K562 (cell line): ENCODE measurements around the gene CAPN8. TPM values are rescaled to one million over a fixed set of nuclear protein-coding genes. Genes with fewer than 3 reads are reported as not detected.

Experiments used
- ATAC-seq: fragments of 200-7000 bp; cut with Tn5 transposase; 3 replicates; pipeline ENCODE4 v1.9.1; 2020; ENCODE audit warnings: moderate library complexity
- BruUV-seq: library from RNA; stranded (reverse); fragments of 400-500 nt; replicated peaks from 2 replicates; lab custom pipeline; 2021; lab: Mats Ljungman, UMichigan
- CTCF ChIA-PET: fragments of 300-600 bp; formaldehyde crosslinking; extraction: SDS; loops from one replicate; lab custom pipeline; 2021; ENCODE audit warnings: low intra/inter-chr PET ratio; lab: Yijun Ruan, JAX
- POLR2A ChIA-PET: fragments of 300-600, 350-650 bp; sonication (Branson Sonifier 250); formaldehyde crosslinking; extraction: SDS; loops from one replicate; lab custom pipeline; 2021; ENCODE audit warnings: antibody characterized with exemption, inconsistent platforms; lab: Yijun Ruan, JAX
- DNase-seq, 4 experiments: peaks; one replicate each; pipeline versions ENCODE4 v3.0.0 to v3.0.0-alpha.2; 2011 to 2018; ENCODE audit warnings: low spot score in 3 of 4, mixed read lengths in 3 of 4; ENCODE audit errors: extremely low read depth in 1 of 4
- FAIRE-seq: peaks from 2 replicates; lab custom pipeline; 2011; peaks lifted over from hg19 to GRCh38; lab: Jason Lieb, UNC
- H2AFZ ChIP-seq: 2 replicates; pipeline ENCODE4 v1.6.0; 2011; ENCODE audit warnings: low read depth, low read length, control low read depth, inconsistent platforms
- H3K27ac ChIP-seq: fragments of 200-600 bp; 3 replicates; pipeline ENCODE4 v1.8.0; 2011; ENCODE audit warnings: low read depth, mild to moderate bottlenecking, control low read depth, inconsistent platforms, low read length, moderate library complexity, mixed read lengths; ENCODE audit errors: extremely low read depth
- H3K27me3 ChIP-seq, 2 experiments: fragments of 300-600 bp in 1 of 2; 2 replicates in 1 of 2; 3 replicates in 1 of 2; pipeline versions ENCODE4 v1.6.0 to v1.8.0; 2011; ENCODE audit warnings: inconsistent platforms in 2 of 2, low read length in 2 of 2, mild to moderate bottlenecking in 1 of 2, mixed read lengths in 1 of 2, moderate library complexity in 1 of 2; ENCODE audit not compliant: control insufficient read depth in 2 of 2, insufficient read depth in 2 of 2
- H3K36me3 ChIP-seq: fragments of 300-600 bp; 3 replicates; pipeline ENCODE4 v1.8.0; 2011; ENCODE audit warnings: mild to moderate bottlenecking, low read length, inconsistent platforms; ENCODE audit not compliant: control insufficient read depth, insufficient read depth
- H3K4me1 ChIP-seq, 2 experiments: fragments of 200-600 bp in 1 of 2; replicated peaks in 1 of 2; 2 replicates in 1 of 2; 3 replicates in 1 of 2; pipeline versions ENCODE4 v1.5.1 to v1.8.0; 2011; ENCODE audit warnings: inconsistent platforms in 2 of 2, low read length in 2 of 2, mild to moderate bottlenecking in 1 of 2, mixed read lengths in 1 of 2, moderate library complexity in 1 of 2; ENCODE audit not compliant: control insufficient read depth in 2 of 2, insufficient read depth in 2 of 2
- H3K4me2 ChIP-seq: 2 replicates; pipeline ENCODE4 v1.6.1; 2011; ENCODE audit warnings: low read length, control low read depth, inconsistent platforms, mixed read lengths; ENCODE audit not compliant: insufficient read depth
- H3K4me3 ChIP-seq: fragments of 200-600 bp; sonication (generic), shearing (Covaris generic); 2 replicates; pipeline ENCODE4 v1.5.1; 2016; ENCODE audit warnings: control low read depth, inconsistent platforms
- H3K79me2 ChIP-seq: fragments of 200-600 bp; 3 replicates; pipeline ENCODE4 v1.8.0; 2011; ENCODE audit warnings: low read length, inconsistent platforms; ENCODE audit not compliant: control insufficient read depth, insufficient read depth
- H3K9ac ChIP-seq, 2 experiments: 2 replicates each; pipeline versions ENCODE4 v1.6.0 to v1.6.1; 2011; ENCODE audit warnings: low read depth in 2 of 2, low read length in 2 of 2, control low read depth in 1 of 2, inconsistent platforms in 1 of 2, mild to moderate bottlenecking in 1 of 2, mixed read lengths in 1 of 2; ENCODE audit not compliant: insufficient read depth in 1 of 2
- H3K9me1 ChIP-seq: one replicate; pipeline ENCODE4 v1.6.0; 2011; ENCODE audit warnings: inconsistent platforms, mild to moderate bottlenecking, low read length, moderate library complexity; ENCODE audit not compliant: control insufficient read depth, insufficient read depth
- H3K9me3 ChIP-seq: replicated peaks from 2 replicates; pipeline ENCODE4 v1.5.1; 2011; ENCODE audit warnings: low read depth, low read length, inconsistent platforms; ENCODE audit not compliant: control insufficient read depth, insufficient read depth
- H4K20me1 ChIP-seq: replicated peaks from 2 replicates; pipeline ENCODE4 v1.6.1; 2011; ENCODE audit warnings: low read length, inconsistent platforms, mixed read lengths; ENCODE audit not compliant: control insufficient read depth, insufficient read depth
- FOXO4 ChIP-seq: fragments of 450-650 bp; formaldehyde crosslinking; IDR thresholded peaks from 2 replicates; pipeline ENCODE4 v1.4.0; 2020; ENCODE audit warnings: mild to moderate bottlenecking, moderate library complexity
- HBP1 ChIP-seq: fragments of 450-650 bp; formaldehyde crosslinking; IDR thresholded peaks from 2 replicates; pipeline ENCODE4 v1.4.0; 2022; ENCODE audit warnings: missing genetic modification characterization
- PCBP2 ChIP-seq: fragments of 200-400 bp; formaldehyde crosslinking; IDR thresholded peaks from 2 replicates; pipeline ENCODE4 v1.6.1; 2018; ENCODE audit warnings: low read length, low read depth, mild to moderate bottlenecking, moderate library complexity; ENCODE audit not compliant: poor library complexity, severe bottlenecking
- PTRF ChIP-seq: fragments of 450-650 bp; IDR thresholded peaks from 2 replicates; pipeline ENCODE4 v1.6.1; 2016; ENCODE audit warnings: mild to moderate bottlenecking, missing genetic modification characterization, missing compliant biosample characterization
- RUNX1 ChIP-seq: sonication (generic); IDR thresholded peaks from 2 replicates; pipeline ENCODE4 v1.6.1; 2016; ENCODE audit warnings: antibody characterized with exemption, low read depth
- SIN3A ChIP-seq, 2 experiments: fragments of 150-350 bp in 1 of 2; IDR thresholded peaks; 2 replicates each; pipeline ENCODE4 v1.6.1; 2011 to 2016; ENCODE audit warnings: borderline replicate concordance in 2 of 2, low read depth in 2 of 2, low read length in 2 of 2, mild to moderate bottlenecking in 2 of 2, moderate library complexity in 2 of 2; ENCODE audit not compliant: control insufficient read depth in 1 of 2
- TAL1 ChIP-seq: fragments of 450-650 bp; IDR thresholded peaks from 2 replicates; pipeline ENCODE4 v1.6.1; 2016; ENCODE audit warnings: mild to moderate bottlenecking
- TOE1 ChIP-seq, 2 experiments: fragments of 450-650 bp in 1 of 2; sonication (generic) in 1 of 2; formaldehyde crosslinking in 1 of 2; IDR thresholded peaks; 2 replicates each; pipeline versions ENCODE4 v1.7.1 to v1.8.0; 2016 to 2022; ENCODE audit warnings: borderline replicate concordance in 2 of 2, mild to moderate bottlenecking in 2 of 2, antibody characterized with exemption in 1 of 2, inconsistent platforms in 1 of 2, low read depth in 1 of 2, missing genetic modification reagents in 1 of 2, moderate library complexity in 1 of 2
- ZNF12 ChIP-seq: sonication (generic); formaldehyde crosslinking; IDR thresholded peaks from 2 replicates; pipeline ENCODE4 v1.4.0; 2020; ENCODE audit warnings: mild to moderate bottlenecking, missing genetic modification reagents
- ZNF143 ChIP-seq: sonication (generic); formaldehyde crosslinking; IDR thresholded peaks from 2 replicates; pipeline ENCODE4 v1.9.0; 2022; ENCODE audit warnings: mild to moderate bottlenecking, missing genetic modification reagents
- ZNF324 ChIP-seq: fragments of 250-450 bp; sonication (Bioruptor Pico); IDR thresholded peaks from 2 replicates; pipeline ENCODE4 v1.4.0; 2020; ENCODE audit warnings: mild to moderate bottlenecking
- ZNF398 ChIP-seq: fragments of 250-450 bp; sonication (Bioruptor Pico); IDR thresholded peaks from 2 replicates; pipeline ENCODE4 v1.8.0; 2021; ENCODE audit warnings: moderate library complexity, mild to moderate bottlenecking, inconsistent platforms
- ZNF655 ChIP-seq: fragments of 250-450 bp; sonication (Bioruptor Pico); IDR thresholded peaks from 2 replicates; pipeline ENCODE4 v1.5.0; 2021
- WGBS: fragments of 100-300 bp; shearing (Covaris generic); methylation state at CpG from one replicate; pipeline ENCODE4 v1.1.6; 2016; ENCODE audit warnings: low coverage, mixed read lengths; ENCODE audit not compliant: insufficient coverage; ENCODE audit errors: missing lambda C conversion rate; 5-methylcytosine and 5-hydroxymethylcytosine counted together
- in situ Hi-C: fragments of 300-500 bp; cut with MboI; formaldehyde crosslinking; loops from 4 replicates; pipeline ENCODE4 v1.15.0; 2018; ENCODE audit warnings: inconsistent platforms, mixed read lengths
- intact Hi-C: fragments of 100-400 bp; cut with micrococcal nuclease; formaldehyde crosslinking; loops from 2 replicates; pipeline ENCODE4 v1.14.2; 2022
- polyA plus RNA-seq, 8 experiments: library from polyadenylated mRNA; depleted of rRNA in 4 of 8; stranded (reverse) in 5 of 8; unstranded in 3 of 8; fragments of >200 nt; fragmentation: Nextera tagmentation in 2 of 8; fragmentation: Illumina TruSeq in 1 of 8; extraction: Ambion mirVana in 2 of 8; extraction: Trizol in 1 of 8; gene quantifications; 2 replicates each; pipeline versions ENCODE4 v1.2.1 to v1.2.3, GENCODE V29; 2011 to 2014; ENCODE audit warnings: inconsistent platforms in 1 of 8, missing spikeins in 1 of 8
- total RNA-seq, 7 experiments: library from RNA; depleted of rRNA in 6 of 7; stranded (reverse); fragments of >200 nt in 6 of 7; fragmentation: Illumina TruSeq in 2 of 7; extraction: Trizol in 2 of 7; gene quantifications; 2 replicates each; pipeline versions ENCODE4 v1.2.1 to v1.2.3, GENCODE V29; 2011 to 2021; ENCODE audit warnings: low replicate concordance in 1 of 7

Gene CAPN8
- total and polyA plus RNA-seq, 9 of the 15 experiments (the other 6 are each of a cell fraction or from before 2014, with no cell fraction given), result 0.06 TPM; not detected in 8

GRCh38 chr1:223611936-223612335 is 53.6 kb downstream of the CAPN8 start:
- no TSS peak for BruUV-seq
- Histone ChIP-seq H3K79me2 (no peaks in the 10 kb centered on the region), H3K9me3 (no peaks in the 10 kb centered on the region), H3K4me1 (no peaks in the 10 kb centered on the region), H2AFZ (no peak overlapping the region), H3K4me2 (no peak overlapping the region), H3K4me3 (no peak overlapping the region), H3K27me3 (peaks cover 9 to 25% of the 10 kb centered on the region in 2 experiments), H4K20me1 (no peaks in the 10 kb centered on the region), H3K36me3 (no peaks in the 10 kb centered on the region), H3K9me1 (no peaks in the 10 kb centered on the region), H3K27ac (no peak overlapping the region), H3K9ac (no peak overlapping the region)
- intact Hi-C loops (no loop called here), in situ Hi-C loops (loop anchor here (5.0 to 10.0 kb wide), 2 partner anchors 57 to 65 kb away; no protein-coding TSS in a partner anchor)
- WGBS, result 0% methylated on average over 1 of the region's 1 CpG
- FAIRE-seq (no peak), DNase-seq (no peak), ATAC-seq (no peak)
- ChIA-PET CTCF (no interaction called here), POLR2A (interaction anchor here (1.2 to 3.1 kb wide), 2 partner anchors 55 to 60 kb away, joined by 4 to 15 read pairs; no protein-coding TSS in a partner anchor)
- no peak for TF ChIP-seq PCBP2
- no peak for TF ChIP-seq HBP1 (CRISPR knock-in tag)
- TF ChIP-seq TAL1, result no peak
- TF ChIP-seq PTRF, result no peak
- no peak for TF ChIP-seq ZNF12 (CRISPR knock-in tag)
- TF ChIP-seq FOXO4 (CRISPR knock-in tag), result no peak
- no peak for TF ChIP-seq ZNF324 (CRISPR knock-in tag)
- TF ChIP-seq RUNX1, result no peak
- no peak for TF ChIP-seq TOE1 (IDR thresholded peaks at IDR 0.05; ENCODE audit: borderline replicate concordance)
- no peak for TF ChIP-seq TOE1 (CRISPR knock-in tag; IDR thresholded peaks at IDR 0.05; ENCODE audit: borderline replicate concordance, low read depth)
- TF ChIP-seq ZNF143 (CRISPR knock-in tag), result no peak
- TF ChIP-seq ZNF655 (CRISPR knock-in tag), result no peak
- TF ChIP-seq ZNF398 (CRISPR knock-in tag), result no peak
- TF ChIP-seq SIN3A (IDR thresholded peaks at IDR 0.05; ENCODE audit: borderline replicate concordance in 2 of 2, control insufficient read depth in 1 of 2, low read depth in 2 of 2, low read length in 2 of 2), result no peak
